HT1080 (cell line): Measurements from ENCODE around the gene MOBP. TPM values are rescaled to one million over a fixed set of nuclear protein-coding genes. Genes with fewer than 3 reads are reported as not detected.
"Not testable (repeated sequence)": the region's sequence is repeated elsewhere in the genome, so short reads cannot be mapped to it uniquely, and the experiment has no call there.

Experiments used
- DNase-seq: peaks from one replicate; pipeline ENCODE4 v3.0.0-alpha.2; 2015; ENCODE audit warnings: low read depth
- total RNA-seq: library from RNA; depleted of rRNA; stranded (reverse); fragments of >200 nt; shearing (Covaris generic); gene quantifications from 2 replicates; pipeline ENCODE4 v1.2.3, GENCODE V29; 2014

Gene MOBP
- total RNA-seq, 1 experiment from 2014 or later, result not detected

DNA sequence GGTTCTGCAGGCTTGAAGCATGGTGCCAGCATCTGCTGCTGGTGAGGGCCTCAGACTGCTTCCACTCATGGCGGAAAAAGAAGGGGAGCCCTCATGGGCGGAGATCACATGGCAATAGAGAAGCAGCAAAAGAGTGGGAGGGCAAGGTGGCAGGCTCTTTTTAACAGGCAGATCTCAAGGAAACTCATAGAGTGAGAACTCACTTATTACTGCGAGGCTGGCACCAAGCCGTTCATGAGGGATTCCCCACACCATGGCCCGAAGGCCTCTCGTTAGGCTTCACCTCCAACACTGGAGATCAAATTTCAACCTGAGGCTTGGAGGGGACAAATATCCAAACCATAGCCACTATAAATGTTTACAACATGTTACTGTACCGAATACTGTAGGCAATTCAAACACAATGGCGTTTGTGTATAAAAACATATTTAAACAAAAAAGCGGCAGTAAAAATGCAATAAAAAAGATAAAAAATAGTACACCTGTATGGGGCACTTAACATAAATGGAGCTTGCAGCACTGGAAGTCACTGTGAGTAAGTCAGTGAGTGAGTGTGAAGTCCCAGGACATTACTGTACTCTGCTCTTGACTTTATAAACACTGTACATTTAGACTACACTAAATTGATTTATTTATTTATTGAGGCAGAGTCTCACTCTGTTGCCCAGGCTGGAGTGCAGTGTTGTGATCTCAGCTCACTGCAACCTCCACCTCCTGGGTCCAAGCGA, 18.8 kb upstream of the MOBP start:
- DNase-seq, result no peak

DNA sequence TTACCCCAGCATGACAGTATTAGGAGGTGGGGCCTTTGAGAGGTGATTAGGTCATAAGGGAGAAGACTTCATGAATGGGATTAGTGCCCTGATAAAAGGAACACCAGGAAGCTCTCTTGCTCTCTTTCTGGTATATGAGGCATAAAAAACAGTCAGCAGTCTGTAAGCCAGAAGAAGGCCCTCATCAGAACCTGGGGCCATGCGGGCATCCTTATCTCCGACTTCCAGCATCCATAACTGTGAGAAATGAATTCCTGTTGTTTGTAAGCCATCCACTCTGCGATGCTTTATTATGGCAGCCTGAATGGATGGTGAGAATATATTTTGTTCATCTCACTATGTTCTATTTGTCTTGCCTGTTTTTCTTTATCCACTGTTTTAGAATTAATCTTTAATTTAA, 17.7 kb upstream of the MOBP start:
- DNase-seq, result no peak

GRCh38 chr3:39453134-39453533, 14.3 kb upstream of the MOBP start:
- no peak for DNase-seq

DNA sequence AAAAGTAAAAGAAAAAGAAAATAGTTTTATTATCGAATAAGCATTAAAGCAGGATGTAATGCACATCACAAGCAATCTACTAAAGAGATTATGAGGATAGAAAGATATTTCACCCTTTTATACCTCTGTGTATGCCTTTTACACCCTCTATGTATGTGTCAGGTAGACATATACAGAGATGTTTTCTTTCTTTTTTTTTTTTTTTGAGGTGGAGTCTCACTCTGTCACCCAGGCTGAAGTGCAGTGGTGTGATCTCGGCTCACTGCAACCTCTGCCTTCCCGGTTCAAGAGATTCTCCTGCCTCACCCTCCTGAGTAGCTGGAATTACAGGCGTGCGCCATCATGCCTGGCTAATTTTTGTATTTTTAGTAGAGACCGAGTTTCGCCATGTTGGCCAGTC, 13.6 kb upstream of the MOBP start:
- DNase-seq, result not testable (repeated sequence)

DNA sequence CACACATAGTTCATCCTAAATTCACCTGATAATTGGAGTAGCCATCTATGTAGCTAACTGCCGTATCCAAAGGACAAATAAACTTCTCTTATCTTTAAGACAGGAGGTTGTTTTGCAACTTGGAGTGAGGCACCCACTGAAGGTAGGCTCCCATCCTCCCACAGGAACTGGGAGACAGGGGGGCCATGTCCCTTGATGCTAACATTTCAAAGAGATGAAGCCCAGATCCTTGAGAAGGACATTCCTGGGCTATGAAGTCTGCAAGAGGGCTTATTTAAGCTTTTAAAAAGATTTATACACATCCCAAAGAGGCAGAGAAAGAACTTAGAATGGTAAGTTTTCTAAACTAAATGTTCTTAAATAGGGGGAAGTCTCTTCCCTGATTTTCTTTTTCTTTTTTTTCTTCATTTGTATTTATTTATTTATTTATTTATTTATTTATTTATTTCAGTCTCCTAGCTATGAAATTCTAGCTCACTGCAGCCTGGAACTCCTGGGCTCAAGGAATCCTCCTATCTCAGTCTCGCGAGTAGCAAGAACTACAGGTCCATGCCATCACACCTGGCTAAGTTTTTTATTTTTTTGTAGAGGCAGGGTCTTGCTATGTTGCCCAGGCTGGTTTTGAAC, 12.8 kb upstream of the MOBP start:
- DNase-seq, result no peak

GRCh38 chr3:39456159-39456558, 11.3 kb upstream of the MOBP start:
- no peak for DNase-seq

- DNase-seq, result no peak
These were observed 10.1 kb upstream of the MOBP start for GRCh38 chr3:39457361-39457760.

DNA sequence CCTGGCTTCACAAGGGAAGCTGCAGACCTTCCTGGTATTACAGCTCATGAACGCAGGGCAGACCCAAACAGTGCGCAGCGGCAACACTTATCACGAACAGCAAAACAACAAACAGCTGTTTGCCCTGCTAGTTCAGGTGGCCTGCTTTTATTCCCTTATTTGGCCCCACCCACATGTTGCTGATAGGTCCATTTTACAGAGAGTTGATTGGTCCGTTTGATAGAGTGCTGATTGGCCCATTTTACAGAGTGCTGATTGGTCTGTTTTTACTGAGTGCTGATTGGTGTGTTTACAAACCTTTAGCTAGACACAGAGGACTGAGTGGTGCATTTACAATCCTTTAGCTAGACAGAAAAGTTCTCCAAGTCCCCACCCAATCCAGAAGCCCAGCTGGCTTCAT, 8.9 kb upstream of the MOBP start:
- DNase-seq, result not testable (repeated sequence)

- DNase-seq, result no peak
These were observed 6.8 kb upstream of the MOBP start for GRCh38 chr3:39460677-39461076.

DNA sequence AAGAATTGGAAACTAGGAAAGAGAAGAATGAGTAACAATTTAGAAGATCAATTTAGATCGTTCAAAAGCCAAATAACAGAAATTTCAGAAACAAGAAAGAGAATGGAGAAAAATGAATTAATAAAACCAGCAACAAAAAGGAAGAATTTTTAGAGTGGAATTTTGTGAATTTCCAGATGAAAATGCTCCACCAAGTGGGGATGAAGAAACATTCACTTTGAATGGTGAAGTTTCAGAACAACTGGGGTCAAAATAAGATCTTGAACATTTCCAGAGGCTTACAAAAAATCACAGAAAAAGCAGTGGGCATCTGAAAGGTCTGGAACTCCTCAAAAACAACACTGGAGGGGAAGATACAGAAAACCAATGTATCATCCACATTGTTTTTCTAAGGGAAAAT, 4.2 kb upstream of the MOBP start:
- no peak for DNase-seq

- DNase-seq, result no peak
These were observed 492 bp upstream of the MOBP start for GRCh38 chr3:39466988-39467387.

GRCh38 chr3:39468108-39468436, 592 bp downstream of the MOBP start:
- no peak for DNase-seq

DNA sequence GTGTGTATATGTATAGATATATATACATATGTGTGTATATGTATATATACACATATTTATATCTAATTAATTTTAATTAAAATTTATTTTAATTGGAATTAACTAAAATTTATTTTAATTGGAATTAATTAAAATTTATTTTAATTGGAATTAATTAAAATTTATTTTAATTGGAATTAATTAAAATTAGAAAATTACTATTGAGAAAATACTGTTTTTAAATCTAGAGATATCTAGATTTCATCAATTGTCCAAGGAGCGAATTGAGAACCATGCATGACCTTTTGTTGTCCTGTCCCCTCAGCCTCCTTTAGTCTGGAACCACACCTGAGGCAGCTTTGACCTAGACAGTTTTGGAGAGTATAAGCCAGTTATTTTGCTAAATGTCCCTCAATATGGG, 1.8 kb downstream of the MOBP start:
- DNase-seq, result no peak

- DNase-seq, result no peak
These were observed 2.5 kb downstream of the MOBP start for GRCh38 chr3:39469945-39470344.

DNA sequence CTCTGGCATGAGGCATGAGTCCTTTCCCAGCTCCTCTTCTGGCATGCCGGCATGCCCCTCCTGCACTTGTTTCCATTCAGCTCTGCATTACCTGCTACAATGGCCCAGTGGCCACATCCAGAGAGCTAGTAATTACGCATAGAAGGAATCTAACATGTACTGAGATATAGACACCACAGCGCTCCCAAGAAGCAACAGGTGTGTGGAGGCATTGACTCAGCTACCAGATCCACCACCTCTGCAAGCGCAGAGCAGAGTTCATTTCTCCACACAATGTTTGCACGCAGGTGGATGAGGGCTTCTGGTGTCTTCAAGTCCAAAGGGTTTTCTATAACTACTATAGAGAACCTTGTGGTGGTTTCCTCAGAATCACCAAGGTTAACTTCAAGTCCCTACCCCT, 4.2 kb downstream of the MOBP start:
- DNase-seq, result no peak

GRCh38 chr3:39473452-39474125, 6.1 kb downstream of the MOBP start:
- no peak for DNase-seq

- no peak for DNase-seq
These were observed 6.6 kb downstream of the MOBP start for GRCh38 chr3:39474126-39474515.

DNA sequence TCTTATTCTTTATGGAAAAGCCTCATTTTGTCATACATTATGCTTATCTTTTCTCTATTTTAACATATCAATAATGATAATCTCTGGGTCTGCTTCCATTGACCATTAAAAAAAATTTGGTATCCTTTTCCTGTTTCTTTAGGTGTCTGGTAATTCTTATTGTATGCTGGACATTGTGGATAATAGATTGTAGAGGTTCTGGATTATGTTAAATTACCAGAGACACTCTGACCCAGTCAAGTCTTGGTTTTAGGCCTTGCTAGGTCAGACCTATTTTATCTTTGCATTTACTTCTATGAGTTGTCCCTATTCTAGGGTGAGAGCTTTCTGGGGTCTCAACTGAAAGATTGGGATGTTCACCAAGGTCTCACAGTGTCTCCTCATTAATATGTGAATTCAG, 9.3 kb downstream of the MOBP start:
- DNase-seq, result no peak

DNA sequence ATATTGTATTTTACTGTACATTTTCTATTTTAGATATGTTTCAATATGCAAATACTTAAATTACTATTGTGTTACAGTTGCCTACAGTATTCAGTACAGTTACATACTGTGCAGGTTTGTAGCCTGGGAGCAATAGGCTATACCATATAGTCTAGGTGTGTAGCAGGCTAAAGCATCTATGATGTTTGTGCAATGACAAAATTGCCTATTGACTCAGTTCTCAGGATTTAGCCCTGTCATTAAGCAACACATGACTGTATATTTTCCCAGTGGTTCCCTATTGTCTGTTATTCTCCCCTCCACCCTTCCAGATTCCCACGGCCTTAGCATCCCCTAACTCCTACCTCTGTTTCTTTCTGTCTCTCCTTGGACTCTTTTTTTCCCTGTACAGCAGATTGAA, 10.7 kb downstream of the MOBP start:
- no peak for DNase-seq

DNA sequence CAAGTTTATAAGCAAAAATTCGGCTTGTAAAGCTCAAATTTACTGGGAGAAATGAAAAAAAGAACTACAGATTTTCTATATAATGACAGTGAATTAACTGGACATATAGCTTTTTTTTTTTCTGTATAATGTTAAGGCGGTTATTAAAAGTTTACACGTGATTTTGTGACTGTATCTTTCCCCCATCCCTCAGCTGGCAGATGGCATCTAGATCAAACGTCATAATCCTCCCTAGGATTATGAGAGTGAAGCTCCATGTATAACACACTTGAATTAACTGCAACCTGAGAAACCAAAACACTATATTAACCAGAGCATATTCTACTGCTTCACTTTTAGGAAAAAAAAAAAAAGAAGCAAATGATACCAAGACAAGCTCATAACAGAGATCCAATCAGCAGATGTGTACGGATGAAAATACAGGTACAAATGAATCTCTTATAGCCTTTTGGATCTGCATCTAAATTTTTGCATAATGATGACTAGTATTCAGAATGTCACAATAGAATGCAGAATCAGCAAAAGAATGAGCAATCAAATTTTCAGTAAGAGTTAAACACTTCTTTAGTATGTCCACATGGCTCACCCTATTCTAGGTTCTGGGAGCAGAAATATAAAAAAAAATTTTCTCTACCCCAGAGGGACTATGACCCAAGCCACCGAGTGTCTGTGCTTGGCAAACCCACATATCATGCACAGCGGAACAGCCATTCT, 12.4 kb downstream of the MOBP start:
- no peak for DNase-seq

DNA sequence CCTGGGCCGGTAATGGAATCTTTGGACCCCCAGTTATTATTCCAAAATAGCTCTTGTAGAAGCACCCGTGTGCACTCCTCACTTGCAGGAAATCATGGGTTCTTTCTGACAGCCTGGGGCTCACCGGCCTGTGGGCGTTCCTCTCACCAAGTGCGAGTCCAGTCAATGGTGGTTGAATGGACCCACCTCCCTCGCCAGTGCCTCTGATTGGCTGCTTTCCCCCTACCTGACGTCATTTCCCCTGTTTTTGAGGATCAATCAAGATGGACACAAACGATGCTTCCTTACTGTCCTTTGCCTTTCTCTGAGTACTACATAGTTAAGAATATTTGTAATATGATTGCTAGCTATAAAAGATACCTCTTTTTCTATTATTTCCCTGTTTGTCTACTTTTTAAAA, 18.1 kb downstream of the MOBP start:
- peak; percentile 15 for DNase-seq

DNA sequence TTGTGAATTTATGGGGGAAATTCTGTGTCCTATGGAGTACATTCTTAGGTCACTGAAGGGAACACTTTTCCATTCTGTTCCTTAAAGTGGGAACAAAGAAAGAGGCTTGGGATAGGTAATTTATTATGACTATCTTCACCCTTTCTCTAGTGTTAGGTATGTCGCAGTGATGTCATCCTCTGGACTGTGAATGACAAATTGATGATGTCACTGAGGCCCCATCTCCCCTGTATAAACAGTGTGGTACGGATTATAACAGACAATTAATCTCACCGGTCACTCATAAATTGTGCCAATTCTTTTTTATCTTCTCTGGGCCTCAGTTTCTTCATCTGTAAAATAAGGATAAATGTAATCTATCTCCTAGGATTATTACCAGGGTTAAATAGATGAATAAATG, 23.5 kb downstream of the MOBP start:
- no peak for DNase-seq
